OCI-LY1 (cell line): ENCODE data around the gene NBEA.

ENCODE experiments used
- EZH2 ChIP-seq: fragments of 200-600 bp; sonication (generic), shearing (Covaris generic); IDR thresholded peaks from 2 replicates; pipeline ENCODE4 v1.8.0; 2017; ENCODE audit warnings: borderline replicate concordance, mixed run types, mild to moderate bottlenecking, antibody characterized with exemption, low read length, moderate library complexity, mixed read lengths
- TF ChIP-seq, protein P1 (sequence below): fragments of 200-600 bp; sonication (generic), shearing (Covaris generic); IDR thresholded peaks from 2 replicates; pipeline ENCODE4 v1.5.1; 2017; ENCODE audit warnings: mild to moderate bottlenecking, antibody characterized with exemption, low read length, moderate library complexity, mixed read lengths

DNA sequence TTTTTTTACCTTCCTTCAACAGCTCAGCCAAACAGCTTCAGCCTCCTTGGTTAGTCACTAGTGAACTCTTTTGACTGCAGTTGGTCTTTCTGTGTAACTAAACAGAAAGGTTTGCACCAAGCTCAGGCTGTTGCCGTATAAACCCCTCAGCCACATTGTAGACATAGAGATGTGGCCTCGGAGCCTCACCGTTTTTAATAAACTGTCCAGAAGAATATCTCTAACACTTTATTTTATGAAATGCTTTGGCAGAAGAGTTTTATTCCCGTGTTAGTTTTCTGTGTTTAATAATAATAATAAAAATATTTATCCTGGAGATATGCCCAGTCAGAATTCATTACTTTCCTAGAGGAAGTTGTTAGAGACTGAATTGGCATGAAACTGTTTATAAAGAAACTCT, 706.1 kb downstream of the NBEA start:
- TF ChIP-seq, protein P1, sequence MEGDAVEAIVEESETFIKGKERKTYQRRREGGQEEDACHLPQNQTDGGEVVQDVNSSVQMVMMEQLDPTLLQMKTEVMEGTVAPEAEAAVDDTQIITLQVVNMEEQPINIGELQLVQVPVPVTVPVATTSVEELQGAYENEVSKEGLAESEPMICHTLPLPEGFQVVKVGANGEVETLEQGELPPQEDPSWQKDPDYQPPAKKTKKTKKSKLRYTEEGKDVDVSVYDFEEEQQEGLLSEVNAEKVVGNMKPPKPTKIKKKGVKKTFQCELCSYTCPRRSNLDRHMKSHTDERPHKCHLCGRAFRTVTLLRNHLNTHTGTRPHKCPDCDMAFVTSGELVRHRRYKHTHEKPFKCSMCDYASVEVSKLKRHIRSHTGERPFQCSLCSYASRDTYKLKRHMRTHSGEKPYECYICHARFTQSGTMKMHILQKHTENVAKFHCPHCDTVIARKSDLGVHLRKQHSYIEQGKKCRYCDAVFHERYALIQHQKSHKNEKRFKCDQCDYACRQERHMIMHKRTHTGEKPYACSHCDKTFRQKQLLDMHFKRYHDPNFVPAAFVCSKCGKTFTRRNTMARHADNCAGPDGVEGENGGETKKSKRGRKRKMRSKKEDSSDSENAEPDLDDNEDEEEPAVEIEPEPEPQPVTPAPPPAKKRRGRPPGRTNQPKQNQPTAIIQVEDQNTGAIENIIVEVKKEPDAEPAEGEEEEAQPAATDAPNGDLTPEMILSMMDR = no peak
- no peak for TF ChIP-seq EZH2
